GM13976 (cell line): ENCODE measurements around the gene GNG8.

Source experiments
- DNase-seq: peaks from one replicate; pipeline ENCODE4 v3.0.0; 2012; ENCODE audit warnings: low spot score
- CTCF ChIP-seq: IDR thresholded peaks from 2 replicates; pipeline ENCODE4 v1.5.1; 2012; ENCODE audit warnings: borderline replicate concordance, mild to moderate bottlenecking; ENCODE audit not compliant: insufficient read depth; ENCODE audit errors: extremely low read depth, missing control alignments, control extremely low read depth
- in situ Hi-C: fragments of 300-500 bp; cut with MboI; formaldehyde crosslinking; loops from one replicate; pipeline ENCODE4 v1.12.0; 2022; ENCODE audit warnings: low sequenced_read_pairs, mixed read lengths, inconsistent platforms; ENCODE audit not compliant: unreplicated experiment

Gene GNG8

GRCh38 chr19:46609511-46610412, 26.2 kb downstream of the GNG8 start:
- in situ Hi-C loops = loop anchor here (5.0 kb wide), 1 partner anchor 53 kb away; the partner anchor contains the start of gene DACT3
- no peak for TF ChIP-seq CTCF
- peak; percentile 17 for DNase-seq

GRCh38 chr19:46608581-46609345, 27.2 kb downstream of the GNG8 start:
- peak; percentile 16 for DNase-seq
- TF ChIP-seq CTCF = no peak
- in situ Hi-C loops = no loop called here

GRCh38 chr19:46608178-46608577, 27.8 kb downstream of the GNG8 start:
- in situ Hi-C loops = no loop called here
- no peak for TF ChIP-seq CTCF
- no peak for DNase-seq

GRCh38 chr19:46607448-46607841, 28.6 kb downstream of the GNG8 start:
- DNase-seq = no peak
- TF ChIP-seq CTCF = no peak
- in situ Hi-C loops = no loop called here

- no peak for TF ChIP-seq CTCF
- DNase-seq = peak; percentile 8
- in situ Hi-C loops = no loop called here
Measured at GRCh38 chr19:46606681-46607447, 29.1 kb downstream of the GNG8 start.

GRCh38 chr19:46606019-46606418, 30.0 kb downstream of the GNG8 start:
- peak; percentile 9 for DNase-seq
- in situ Hi-C loops = no loop called here
- no peak for TF ChIP-seq CTCF
